ENCODE results near the gene SLC25A45.

Gene SLC25A45

GRCh38 chr11:65386307-65387140 is 4.1 kb upstream of the SLC25A45 start, which contains the start of gene FRMD8:
FRMD8 (plus strand) TSS chr11:65386637; CDS start chr11:65387037, 400 bp downstream.
- DNase-seq (ENCODE audit: low spot score), result peak; percentile 84

GRCh38 chr11:65384301-65384889 is 1.9 kb upstream of the SLC25A45 start:
- DNase-seq (ENCODE audit: low spot score), result no peak

- no peak for DNase-seq (ENCODE audit: low spot score)
Measured at GRCh38 chr11:65383778-65384177, 1.3 kb upstream of the SLC25A45 start.

GRCh38 chr11:65382804-65383368 is 440 bp upstream of the SLC25A45 start:
- DNase-seq (ENCODE audit: low spot score), result no peak

GRCh38 chr11:65381716-65382032 is 772 bp downstream of the SLC25A45 start:
- peak; percentile 56 for DNase-seq (ENCODE audit: low spot score)

GRCh38 chr11:65380460-65381119 is 1.9 kb downstream of the SLC25A45 start:
- DNase-seq (ENCODE audit: low spot score), result no peak

- DNase-seq (ENCODE audit: low spot score), result no peak
Measured at GRCh38 chr11:65379698-65380459, 2.6 kb downstream of the SLC25A45 start.

GRCh38 chr11:65378928-65379638 is 3.4 kb downstream of the SLC25A45 start:
- no peak for DNase-seq (ENCODE audit: low spot score)

GRCh38 chr11:65378208-65378927 is 4.1 kb downstream of the SLC25A45 start:
- DNase-seq (ENCODE audit: low spot score), result no peak

GRCh38 chr11:65377777-65378176 is 4.7 kb downstream of the SLC25A45 start:
- no peak for DNase-seq (ENCODE audit: low spot score)

GRCh38 chr11:65377036-65377435 is 5.4 kb downstream of the SLC25A45 start:
- no peak for DNase-seq (ENCODE audit: low spot score)

- no peak for DNase-seq (ENCODE audit: low spot score)
Measured at GRCh38 chr11:65376138-65376713, 6.2 kb downstream of the SLC25A45 start.

GRCh38 chr11:65375012-65375411 is 7.4 kb downstream of the SLC25A45 start:
- no peak for DNase-seq (ENCODE audit: low spot score)

GRCh38 chr11:65373839-65374580 is 8.4 kb downstream of the SLC25A45 start:
- no peak for DNase-seq (ENCODE audit: low spot score)

- DNase-seq (ENCODE audit: low spot score), result no peak
Measured at GRCh38 chr11:65370659-65371049, 11.8 kb downstream of the SLC25A45 start.

GRCh38 chr11:65366340-65366773 is 16.1 kb downstream of the SLC25A45 start:
- peak; percentile 90 for DNase-seq (ENCODE audit: low spot score)

GRCh38 chr11:65363770-65364169 is 18.7 kb downstream of the SLC25A45 start:
- no peak for DNase-seq (ENCODE audit: low spot score)

GRCh38 chr11:65362966-65363365 is 19.5 kb downstream of the SLC25A45 start:
- DNase-seq (ENCODE audit: low spot score), result no peak

- no peak for DNase-seq (ENCODE audit: low spot score)
Measured at GRCh38 chr11:65362320-65362931, 20.0 kb downstream of the SLC25A45 start.
